ENCODE measurements around the gene PNMA8B. TPM values are rescaled to one million over a fixed set of nuclear protein-coding genes. Genes with fewer than 3 reads are reported as not detected.

PNMA8B gene
- polyA plus RNA-seq, 1 of the 3 experiments (the other 2 are of a cell fraction): 0.92 TPM

DNA sequence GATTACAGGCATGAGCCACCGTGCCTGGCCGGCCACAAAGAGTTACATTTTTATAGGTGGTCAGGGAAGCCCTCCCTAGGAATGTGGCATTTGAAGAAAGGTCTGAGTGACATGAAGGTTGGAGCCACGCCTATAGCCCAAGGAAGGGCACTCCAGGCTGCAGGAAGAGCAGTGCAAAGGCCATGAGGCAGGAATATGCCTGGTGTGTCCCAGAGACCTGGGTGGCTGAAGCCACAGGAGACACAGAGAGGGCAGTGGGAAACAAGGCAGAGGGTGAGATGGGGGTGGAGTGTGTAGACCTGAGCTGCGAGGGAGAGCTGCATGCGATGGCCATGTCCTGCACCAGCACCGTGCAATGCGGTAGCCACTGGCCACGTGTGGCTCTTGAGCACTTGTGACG lies 4.9 kb downstream of the PNMA8B start:
- Histone ChIP-seq H3F3A (replicated peaks; ENCODE audit: insufficient read depth) (no peaks in the 10 kb centered on the region), H3K9me2 (no peaks in the 10 kb centered on the region), H3K9ac (no peak overlapping the region), H3K27ac (ENCODE audit: low read depth in 2 of 2, low read length in 1 of 2) (no peak overlapping the region), H3K4me1 (ENCODE audit: control insufficient read depth in 1 of 2, insufficient read depth in 2 of 2, low read depth in 1 of 2, low read length in 1 of 2) (peaks cover 0 to 21% of the 10 kb centered on the region in 2 experiments; a peak in 1 of 4 replicates), H3K79me2 (ENCODE audit: insufficient read depth) (no peaks in the 10 kb centered on the region), H3K4me3 (ENCODE audit: low read depth in 2 of 2, low read length in 1 of 2) (no peak overlapping the region), H3K4me2 (no peak overlapping the region), H3K9me3 (no peaks in the 10 kb centered on the region), H3K27me3 (ENCODE audit: insufficient read depth) (no peaks in the 10 kb centered on the region), H4K20me1 (ENCODE audit: insufficient read depth) (no peaks in the 10 kb centered on the region), H3K36me3 (replicated peaks in 1 of 2; ENCODE audit: control insufficient read depth in 1 of 2, insufficient read depth in 2 of 2, low read length in 1 of 2) (no peaks in the 10 kb centered on the region), H2AFZ (ENCODE audit: low read depth) (no peak overlapping the region)
- 86% methylated on average over 9 of the region's 9 CpGs for WGBS (ENCODE audit: low lambda C conversion rate)
- TF ChIP-seq EZH2phosphoT487 (IDR thresholded peaks at IDR 0.05; ENCODE audit: borderline replicate concordance, low read depth): no peak
- TF ChIP-seq, protein P1, sequence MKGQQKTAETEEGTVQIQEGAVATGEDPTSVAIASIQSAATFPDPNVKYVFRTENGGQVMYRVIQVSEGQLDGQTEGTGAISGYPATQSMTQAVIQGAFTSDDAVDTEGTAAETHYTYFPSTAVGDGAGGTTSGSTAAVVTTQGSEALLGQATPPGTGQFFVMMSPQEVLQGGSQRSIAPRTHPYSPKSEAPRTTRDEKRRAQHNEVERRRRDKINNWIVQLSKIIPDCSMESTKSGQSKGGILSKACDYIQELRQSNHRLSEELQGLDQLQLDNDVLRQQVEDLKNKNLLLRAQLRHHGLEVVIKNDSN (IDR thresholded peaks at IDR 0.05; ENCODE audit: borderline replicate concordance, low read depth): no peak
- no peak for TF ChIP-seq NRF1 (IDR thresholded peaks at IDR 0.05; ENCODE audit: low read depth, low read length)
- peak; percentile 18 for DNase-seq
- ChIA-PET CTCF (interaction anchor here (2.0 to 24.7 kb wide), 3 partner anchors 16 to 91 kb away, joined by 5 to 463 read pairs (median 25); no protein-coding TSS in a partner anchor), POLR2A (no interaction called here)

DNA sequence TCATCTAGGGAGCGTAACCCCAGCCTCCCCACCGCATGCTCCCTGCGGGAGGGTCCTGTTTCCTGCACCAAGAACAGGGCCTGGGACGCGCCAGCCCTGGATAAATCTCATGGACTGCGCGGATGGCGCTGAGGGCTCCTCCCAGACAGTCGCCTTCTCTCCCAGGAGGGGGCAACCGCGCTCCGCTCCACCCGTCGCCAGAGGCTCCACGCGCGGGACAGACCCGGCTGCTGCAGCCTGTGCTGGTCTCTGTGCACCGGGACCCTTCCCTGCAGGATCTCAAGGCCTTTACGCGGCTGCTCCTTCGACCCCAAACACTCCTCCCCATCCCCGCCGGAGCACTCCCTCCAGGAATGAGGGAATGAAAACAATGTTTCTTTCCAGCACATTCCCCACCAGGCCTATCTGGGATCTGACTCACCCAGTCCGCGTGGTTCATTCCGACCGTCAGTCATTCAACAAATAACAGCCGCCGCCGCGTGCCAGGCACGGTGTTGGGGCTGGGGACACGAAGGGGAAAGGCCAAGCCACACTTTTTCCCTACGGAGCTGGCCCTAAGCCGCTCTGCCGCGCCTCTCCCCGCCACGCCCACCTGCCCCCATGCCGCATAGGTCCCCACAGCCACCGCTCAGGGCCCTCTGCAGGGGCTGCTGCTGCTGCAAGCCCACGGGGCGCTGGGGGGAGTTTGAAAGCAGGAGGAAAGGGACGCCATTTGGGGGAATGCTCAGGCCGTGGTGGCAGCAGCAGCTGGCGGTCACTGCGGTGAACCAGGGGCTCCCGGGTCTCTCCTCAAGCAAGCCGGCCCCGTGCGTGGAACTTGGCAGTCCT lies 6.0 kb downstream of the PNMA8B start:
- POLR2A ChIA-PET: no interaction called here
- H3K4me3 ChIP-seq (ENCODE audit: low read depth in 2 of 2, low read length in 1 of 2): no peak overlapping the region

More for the DNA sequence above, 6.0 kb downstream of the PNMA8B start:
- H4K20me1 ChIP-seq (ENCODE audit: insufficient read depth): no peaks in the 10 kb centered on the region
- WGBS (ENCODE audit: low lambda C conversion rate): 87% methylated on average over 42 of the region's 52 CpGs
- no peak overlapping the region for H3K4me2 ChIP-seq
- CTCF ChIA-PET: interaction anchor here (0.6 to 24.7 kb wide), 7 partner anchors 12 to 413 kb away, joined by 3 to 463 read pairs (median 14); partner anchors contain the start of gene PNMA8C
- H3K4me1 ChIP-seq (ENCODE audit: control insufficient read depth in 1 of 2, insufficient read depth in 2 of 2, low read depth in 1 of 2, low read length in 1 of 2): peaks cover 0 to 14% of the 10 kb centered on the region in 2 experiments; a peak in 1 of 4 replicates
- no peak overlapping the region for H3K27ac ChIP-seq (ENCODE audit: low read depth in 2 of 2, low read length in 1 of 2)
- TF ChIP-seq RCOR1 (IDR thresholded peaks at IDR 0.05; ENCODE audit: low read length) (no peak), TCF12 (IDR thresholded peaks at IDR 0.05) (no peak), CHD2 (IDR thresholded peaks at IDR 0.05; ENCODE audit: low read length, partially characterized antibody) (no peak), GABPA (IDR thresholded peaks at IDR 0.05; ENCODE audit: low read depth) (no peak), SIN3A (IDR thresholded peaks at IDR 0.05; ENCODE audit: borderline replicate concordance, low read depth, low read length) (no peak), RFX5 (IDR thresholded peaks at IDR 0.05; ENCODE audit: low read length) (no peak), MEF2A (IDR thresholded peaks at IDR 0.05; ENCODE audit: borderline replicate concordance, low read depth) (no peak), NRF1 (IDR thresholded peaks at IDR 0.05; ENCODE audit: low read depth, low read length) (no peak), FOSL2 (IDR thresholded peaks at IDR 0.05; ENCODE audit: borderline replicate concordance, low read depth) (no peak), JUND (IDR thresholded peaks at IDR 0.05) (no peak)
- TF ChIP-seq, protein P2, sequence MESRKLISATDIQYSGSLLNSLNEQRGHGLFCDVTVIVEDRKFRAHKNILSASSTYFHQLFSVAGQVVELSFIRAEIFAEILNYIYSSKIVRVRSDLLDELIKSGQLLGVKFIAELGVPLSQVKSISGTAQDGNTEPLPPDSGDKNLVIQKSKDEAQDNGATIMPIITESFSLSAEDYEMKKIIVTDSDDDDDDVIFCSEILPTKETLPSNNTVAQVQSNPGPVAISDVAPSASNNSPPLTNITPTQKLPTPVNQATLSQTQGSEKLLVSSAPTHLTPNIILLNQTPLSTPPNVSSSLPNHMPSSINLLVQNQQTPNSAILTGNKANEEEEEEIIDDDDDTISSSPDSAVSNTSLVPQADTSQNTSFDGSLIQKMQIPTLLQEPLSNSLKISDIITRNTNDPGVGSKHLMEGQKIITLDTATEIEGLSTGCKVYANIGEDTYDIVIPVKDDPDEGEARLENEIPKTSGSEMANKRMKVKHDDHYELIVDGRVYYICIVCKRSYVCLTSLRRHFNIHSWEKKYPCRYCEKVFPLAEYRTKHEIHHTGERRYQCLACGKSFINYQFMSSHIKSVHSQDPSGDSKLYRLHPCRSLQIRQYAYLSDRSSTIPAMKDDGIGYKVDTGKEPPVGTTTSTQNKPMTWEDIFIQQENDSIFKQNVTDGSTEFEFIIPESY (IDR thresholded peaks at IDR 0.05; ENCODE audit: borderline replicate concordance, low read depth): no peak
- TF ChIP-seq, protein P3, sequence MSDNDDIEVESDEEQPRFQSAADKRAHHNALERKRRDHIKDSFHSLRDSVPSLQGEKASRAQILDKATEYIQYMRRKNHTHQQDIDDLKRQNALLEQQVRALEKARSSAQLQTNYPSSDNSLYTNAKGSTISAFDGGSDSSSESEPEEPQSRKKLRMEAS (IDR thresholded peaks at IDR 0.05; ENCODE audit: low read depth): no peak
- TF ChIP-seq, protein P4, sequence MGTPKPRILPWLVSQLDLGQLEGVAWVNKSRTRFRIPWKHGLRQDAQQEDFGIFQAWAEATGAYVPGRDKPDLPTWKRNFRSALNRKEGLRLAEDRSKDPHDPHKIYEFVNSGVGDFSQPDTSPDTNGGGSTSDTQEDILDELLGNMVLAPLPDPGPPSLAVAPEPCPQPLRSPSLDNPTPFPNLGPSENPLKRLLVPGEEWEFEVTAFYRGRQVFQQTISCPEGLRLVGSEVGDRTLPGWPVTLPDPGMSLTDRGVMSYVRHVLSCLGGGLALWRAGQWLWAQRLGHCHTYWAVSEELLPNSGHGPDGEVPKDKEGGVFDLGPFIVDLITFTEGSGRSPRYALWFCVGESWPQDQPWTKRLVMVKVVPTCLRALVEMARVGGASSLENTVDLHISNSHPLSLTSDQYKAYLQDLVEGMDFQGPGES (IDR thresholded peaks at IDR 0.05; ENCODE audit: low read depth, low read length): no peak
- H2AFZ ChIP-seq (ENCODE audit: low read depth): no peak overlapping the region
- no peaks in the 10 kb centered on the region for H3K27me3 ChIP-seq (ENCODE audit: insufficient read depth)
- peak; percentile 37 for DNase-seq
- no peak overlapping the region for H3K9ac ChIP-seq
- H3K79me2 ChIP-seq (ENCODE audit: insufficient read depth): no peaks in the 10 kb centered on the region
- H3F3A ChIP-seq (replicated peaks; ENCODE audit: insufficient read depth): no peaks in the 10 kb centered on the region
- H3K9me2 ChIP-seq: no peaks in the 10 kb centered on the region
- no peaks in the 10 kb centered on the region for H3K9me3 ChIP-seq
- no peaks in the 10 kb centered on the region for H3K36me3 ChIP-seq (replicated peaks in 1 of 2; ENCODE audit: control insufficient read depth in 1 of 2, insufficient read depth in 2 of 2, low read length in 1 of 2)
